Measurements from ENCODE around the gene ZFYVE26.

Gene ZFYVE26

GRCh38 chr14:67782090-67782489, 34.3 kb downstream of the ZFYVE26 start:
- H4K91ac ChIP-seq (ENCODE audit: low read depth, low read length, poor library complexity): no peak overlapping the region
- no peak overlapping the region for H2AFZ ChIP-seq (ENCODE audit: low read length)
- no peak overlapping the region for H2BK5ac ChIP-seq (ENCODE audit: low read length)
- H3K36me3 ChIP-seq (replicated peaks in 1 of 2; ENCODE audit: control insufficient read depth in 2 of 2, insufficient read depth in 2 of 2, low read length in 2 of 2): peaks cover 41 to 96% of the 10 kb centered on the region in 2 donors
- H4K8ac ChIP-seq (ENCODE audit: low read depth, low read length): no peak overlapping the region
- no peak overlapping the region for H2AK5ac ChIP-seq (ENCODE audit: low read depth, low read length)
- H3K4ac ChIP-seq (ENCODE audit: low read length): no peak overlapping the region
- no peak overlapping the region for H3K23ac ChIP-seq (ENCODE audit: low read depth, low read length, poor library complexity)
- no peaks in the 10 kb centered on the region for H3K4me1 ChIP-seq (ENCODE audit: control insufficient read depth in 2 of 2, insufficient read depth in 1 of 2, low read depth in 1 of 2, low read length in 2 of 2)
- H3K14ac ChIP-seq (ENCODE audit: low read length): no peak overlapping the region
- no peak for DNase-seq (ENCODE audit: low spot score)
- no peak overlapping the region for H3K4me3 ChIP-seq (ENCODE audit: low read length in 2 of 2)
- no peaks in the 10 kb centered on the region for H3K79me1 ChIP-seq (ENCODE audit: low read depth, low read length)
- no peak overlapping the region for H3K18ac ChIP-seq (ENCODE audit: low read length)
- H2BK15ac ChIP-seq (ENCODE audit: low read length): no peak overlapping the region
- H3K27me3 ChIP-seq (ENCODE audit: control insufficient read depth in 3 of 3, insufficient read depth in 3 of 3, low read depth in 1 of 3, low read length in 3 of 3): no peaks in the 10 kb centered on the region
- no peak overlapping the region for H3K4me2 ChIP-seq (ENCODE audit: insufficient read depth, low read length, poor library complexity, severe bottlenecking)
- H3K9me3 ChIP-seq (replicated peaks in 1 of 2; ENCODE audit: control insufficient read depth in 2 of 2, insufficient read depth in 1 of 2, low read depth in 1 of 2, low read length in 2 of 2): no peaks in the 10 kb centered on the region
- no peak overlapping the region for H3K9ac ChIP-seq (ENCODE audit: low read depth, low read length, poor library complexity)
- H2BK12ac ChIP-seq (ENCODE audit: low read length): no peak overlapping the region
- no peak overlapping the region for H2BK120ac ChIP-seq (ENCODE audit: low read depth, low read length)
- H3K27ac ChIP-seq (replicated peaks; ENCODE audit: low read length): no peak overlapping the region
- WGBS, 2 donors (ENCODE audit: extremely low coverage in 2 of 2, insufficient read length in 2 of 2, insufficient replicate concordance in 1 of 2): no CpG with 5 or more reads among the region's 3 CpGs

- Histone ChIP-seq H3K23ac (ENCODE audit: low read depth, low read length, poor library complexity) (no peak overlapping the region), H3K4me1 (ENCODE audit: control insufficient read depth in 2 of 2, insufficient read depth in 1 of 2, low read depth in 1 of 2, low read length in 2 of 2) (no peaks in the 10 kb centered on the region), H3K4ac (ENCODE audit: low read length) (no peak overlapping the region), H2AFZ (ENCODE audit: low read length) (no peak overlapping the region), H3K9ac (ENCODE audit: low read depth, low read length, poor library complexity) (no peak overlapping the region), H2AK5ac (ENCODE audit: low read depth, low read length) (no peak overlapping the region), H2BK120ac (ENCODE audit: low read depth, low read length) (no peak overlapping the region), H2BK15ac (ENCODE audit: low read length) (no peak overlapping the region), H4K91ac (ENCODE audit: low read depth, low read length, poor library complexity) (no peak overlapping the region), H3K4me2 (ENCODE audit: insufficient read depth, low read length, poor library complexity, severe bottlenecking) (no peak overlapping the region), H3K36me3 (replicated peaks in 1 of 2; ENCODE audit: control insufficient read depth in 2 of 2, insufficient read depth in 2 of 2, low read length in 2 of 2) (peaks cover 40 to 97% of the 10 kb centered on the region in 2 donors), H3K9me3 (replicated peaks in 1 of 2; ENCODE audit: control insufficient read depth in 2 of 2, insufficient read depth in 1 of 2, low read depth in 1 of 2, low read length in 2 of 2) (no peaks in the 10 kb centered on the region), H3K79me1 (ENCODE audit: low read depth, low read length) (no peaks in the 10 kb centered on the region), H2BK12ac (ENCODE audit: low read length) (no peak overlapping the region), H3K27me3 (ENCODE audit: control insufficient read depth in 3 of 3, insufficient read depth in 3 of 3, low read depth in 1 of 3, low read length in 3 of 3) (peaks cover 0 to 2% (median 0%) of the 10 kb centered on the region in 3 experiments), H3K27ac (replicated peaks; ENCODE audit: low read length) (no peak overlapping the region), H3K4me3 (ENCODE audit: low read length in 2 of 2) (no peak overlapping the region), H2BK5ac (ENCODE audit: low read length) (no peak overlapping the region), H4K8ac (ENCODE audit: low read depth, low read length) (no peak overlapping the region), H3K18ac (ENCODE audit: low read length) (no peak overlapping the region), H3K14ac (ENCODE audit: low read length) (no peak overlapping the region)
- WGBS, 2 donors (ENCODE audit: extremely low coverage in 2 of 2, insufficient read length in 2 of 2, insufficient replicate concordance in 1 of 2): no CpG with 5 or more reads among the region's 1 CpG
- no peak for DNase-seq (ENCODE audit: low spot score)
These were observed 37.6 kb downstream of the ZFYVE26 start for GRCh38 chr14:67778792-67779191.

GRCh38 chr14:67776653-67777322, 39.6 kb downstream of the ZFYVE26 start:
- Histone ChIP-seq H3K36me3 (replicated peaks in 1 of 2; ENCODE audit: control insufficient read depth in 2 of 2, insufficient read depth in 2 of 2, low read length in 2 of 2) (peaks cover 34 to 97% of the 10 kb centered on the region in 2 donors), H3K27ac (replicated peaks; ENCODE audit: low read length) (no peak overlapping the region), H3K27me3 (ENCODE audit: control insufficient read depth in 3 of 3, insufficient read depth in 3 of 3, low read depth in 1 of 3, low read length in 3 of 3) (peaks cover 0 to 2% (median 0%) of the 10 kb centered on the region in 3 experiments), H3K18ac (ENCODE audit: low read length) (no peak overlapping the region), H2BK120ac (ENCODE audit: low read depth, low read length) (no peak overlapping the region), H3K4me2 (ENCODE audit: insufficient read depth, low read length, poor library complexity, severe bottlenecking) (no peak overlapping the region), H3K9me3 (replicated peaks in 1 of 2; ENCODE audit: control insufficient read depth in 2 of 2, insufficient read depth in 1 of 2, low read depth in 1 of 2, low read length in 2 of 2) (no peaks in the 10 kb centered on the region), H3K4me3 (ENCODE audit: low read length in 2 of 2) (no peak overlapping the region), H2BK12ac (ENCODE audit: low read length) (no peak overlapping the region), H4K91ac (ENCODE audit: low read depth, low read length, poor library complexity) (no peak overlapping the region), H3K9ac (ENCODE audit: low read depth, low read length, poor library complexity) (no peak overlapping the region), H2AK5ac (ENCODE audit: low read depth, low read length) (no peak overlapping the region), H3K14ac (ENCODE audit: low read length) (no peak overlapping the region), H3K4me1 (ENCODE audit: control insufficient read depth in 2 of 2, insufficient read depth in 1 of 2, low read depth in 1 of 2, low read length in 2 of 2) (no peaks in the 10 kb centered on the region), H2AFZ (ENCODE audit: low read length) (no peak overlapping the region), H2BK15ac (ENCODE audit: low read length) (no peak overlapping the region), H3K79me1 (ENCODE audit: low read depth, low read length) (no peaks in the 10 kb centered on the region), H4K8ac (ENCODE audit: low read depth, low read length) (no peak overlapping the region), H3K23ac (ENCODE audit: low read depth, low read length, poor library complexity) (no peak overlapping the region), H2BK5ac (ENCODE audit: low read length) (no peak overlapping the region), H3K4ac (ENCODE audit: low read length) (no peak overlapping the region)
- no peak for DNase-seq (ENCODE audit: low spot score)
- no CpG with 5 or more reads among the region's 4 CpGs for WGBS, 2 donors (ENCODE audit: extremely low coverage in 2 of 2, insufficient read length in 2 of 2, insufficient replicate concordance in 1 of 2)

DNA sequence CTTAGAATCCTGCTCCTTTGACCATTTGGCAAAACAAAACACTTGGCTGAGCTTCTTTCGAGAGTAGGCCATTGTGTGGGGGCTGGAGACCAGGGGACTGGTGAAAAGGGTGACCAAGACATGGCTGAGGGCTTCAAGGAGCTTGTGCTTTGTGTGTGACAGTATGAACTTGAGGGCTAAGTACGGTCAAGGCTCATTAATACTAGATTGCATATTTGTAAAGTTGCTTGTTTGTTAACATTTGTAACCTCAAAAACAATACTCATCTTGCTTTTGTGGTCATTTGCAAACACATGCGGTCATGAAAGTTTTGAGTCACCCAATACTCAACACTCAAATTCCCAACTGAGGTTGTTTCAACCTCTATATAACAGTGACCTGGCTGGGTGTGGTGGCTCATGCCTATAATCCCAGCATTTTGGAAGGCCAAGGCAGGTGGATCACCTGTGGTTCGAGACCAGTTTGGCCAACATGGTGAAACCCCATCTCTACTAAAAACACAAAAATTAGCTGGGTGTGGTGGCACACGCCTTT, 42.5 kb downstream of the ZFYVE26 start:
- WGBS, 2 donors (ENCODE audit: extremely low coverage in 2 of 2, insufficient read length in 2 of 2, insufficient replicate concordance in 1 of 2): no CpG with 5 or more reads among the region's 5 CpGs
- Histone ChIP-seq H3K27me3 (ENCODE audit: control insufficient read depth in 3 of 3, insufficient read depth in 3 of 3, low read depth in 1 of 3, low read length in 3 of 3) (peaks cover 0 to 2% (median 0%) of the 10 kb centered on the region in 3 experiments), H3K23ac (ENCODE audit: low read depth, low read length, poor library complexity) (no peak overlapping the region), H3K14ac (ENCODE audit: low read length) (no peak overlapping the region), H3K9me3 (replicated peaks in 1 of 2; ENCODE audit: control insufficient read depth in 2 of 2, insufficient read depth in 1 of 2, low read depth in 1 of 2, low read length in 2 of 2) (no peaks in the 10 kb centered on the region), H3K4ac (ENCODE audit: low read length) (no peak overlapping the region), H4K8ac (ENCODE audit: low read depth, low read length) (no peak overlapping the region), H2BK5ac (ENCODE audit: low read length) (no peak overlapping the region), H3K4me2 (ENCODE audit: insufficient read depth, low read length, poor library complexity, severe bottlenecking) (no peak overlapping the region), H3K4me1 (ENCODE audit: control insufficient read depth in 2 of 2, insufficient read depth in 1 of 2, low read depth in 1 of 2, low read length in 2 of 2) (no peaks in the 10 kb centered on the region), H3K79me1 (ENCODE audit: low read depth, low read length) (no peaks in the 10 kb centered on the region), H4K91ac (ENCODE audit: low read depth, low read length, poor library complexity) (no peak overlapping the region), H3K18ac (ENCODE audit: low read length) (no peak overlapping the region), H2BK120ac (ENCODE audit: low read depth, low read length) (no peak overlapping the region), H3K27ac (replicated peaks; ENCODE audit: low read length) (no peak overlapping the region), H2AK5ac (ENCODE audit: low read depth, low read length) (no peak overlapping the region), H2BK12ac (ENCODE audit: low read length) (no peak overlapping the region), H2AFZ (ENCODE audit: low read length) (no peak overlapping the region), H3K4me3 (ENCODE audit: low read length in 2 of 2) (no peak overlapping the region), H3K36me3 (replicated peaks in 1 of 2; ENCODE audit: control insufficient read depth in 2 of 2, insufficient read depth in 2 of 2, low read length in 2 of 2) (peaks cover 37 to 98% of the 10 kb centered on the region in 2 donors), H2BK15ac (ENCODE audit: low read length) (no peak overlapping the region), H3K9ac (ENCODE audit: low read depth, low read length, poor library complexity) (no peak overlapping the region)
- DNase-seq (ENCODE audit: low spot score): no peak
